GM19035 (cell line): ENCODE measurements around the gene RAD50.

Source experiments
- ATAC-seq: cut with Tn5 transposase; IDR thresholded peaks from one replicate; pipeline ENCODE4 v1.9.1; 2021; ENCODE audit not compliant: unreplicated experiment

RAD50 gene

DNA sequence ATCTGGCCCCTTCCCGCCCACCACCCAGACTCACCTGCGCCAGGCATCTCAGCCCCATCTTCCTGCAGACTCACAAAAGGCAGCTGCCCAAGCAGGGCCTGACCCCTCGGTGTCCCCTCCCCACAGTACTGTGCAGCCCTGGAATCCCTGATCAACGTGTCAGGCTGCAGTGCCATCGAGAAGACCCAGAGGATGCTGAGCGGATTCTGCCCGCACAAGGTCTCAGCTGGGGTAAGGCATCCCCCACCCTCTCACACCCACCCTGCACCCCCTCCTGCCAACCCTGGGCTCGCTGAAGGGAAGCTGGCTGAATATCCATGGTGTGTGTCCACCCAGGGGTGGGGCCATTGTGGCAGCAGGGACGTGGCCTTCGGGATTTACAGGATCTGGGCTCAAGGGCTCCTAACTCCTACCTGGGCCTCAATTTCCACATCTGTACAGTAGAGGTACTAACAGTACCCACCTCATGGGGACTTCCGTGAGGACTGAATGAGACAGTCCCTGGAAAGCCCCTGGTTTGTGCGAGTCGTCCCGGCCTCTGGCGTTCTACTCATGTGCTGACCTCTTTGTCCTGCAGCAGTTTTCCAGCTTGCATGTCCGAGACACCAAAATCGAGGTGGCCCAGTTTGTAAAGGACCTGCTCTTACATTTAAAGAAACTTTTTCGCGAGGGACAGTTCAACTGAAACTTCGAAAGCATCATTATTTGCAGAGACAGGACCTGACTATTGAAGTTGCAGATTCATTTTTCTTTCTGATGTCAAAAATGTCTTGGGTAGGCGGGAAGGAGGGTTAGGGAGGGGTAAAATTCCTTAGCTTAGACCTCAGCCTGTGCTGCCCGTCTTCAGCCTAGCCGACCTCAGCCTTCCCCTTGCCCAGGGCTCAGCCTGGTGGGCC is 103.1 kb downstream of the RAD50 start:
- no peak for ATAC-seq

GRCh38 chr5:132661231-132662003 is 104.6 kb downstream of the RAD50 start:
- no peak for ATAC-seq

DNA sequence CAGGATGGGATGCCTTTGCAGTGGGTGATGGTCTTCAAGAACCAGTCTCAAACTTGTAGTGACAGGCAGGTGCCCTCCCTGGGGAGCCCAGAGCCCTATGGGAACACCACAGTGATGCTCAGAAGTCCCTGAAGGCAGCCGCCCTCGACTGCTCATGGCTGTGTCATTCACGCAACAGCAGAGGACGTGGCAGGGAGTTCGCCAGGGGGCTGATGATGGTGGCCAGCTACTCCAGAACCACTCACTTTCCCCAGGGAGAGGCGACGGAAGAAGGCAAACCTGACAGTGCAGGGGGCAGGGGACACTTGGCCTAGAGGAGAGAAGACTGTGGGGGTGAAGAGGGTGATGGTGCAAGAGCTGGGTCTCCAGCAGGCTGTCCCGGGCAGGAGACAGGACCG is 105.2 kb downstream of the RAD50 start:
- ATAC-seq, result no peak

DNA sequence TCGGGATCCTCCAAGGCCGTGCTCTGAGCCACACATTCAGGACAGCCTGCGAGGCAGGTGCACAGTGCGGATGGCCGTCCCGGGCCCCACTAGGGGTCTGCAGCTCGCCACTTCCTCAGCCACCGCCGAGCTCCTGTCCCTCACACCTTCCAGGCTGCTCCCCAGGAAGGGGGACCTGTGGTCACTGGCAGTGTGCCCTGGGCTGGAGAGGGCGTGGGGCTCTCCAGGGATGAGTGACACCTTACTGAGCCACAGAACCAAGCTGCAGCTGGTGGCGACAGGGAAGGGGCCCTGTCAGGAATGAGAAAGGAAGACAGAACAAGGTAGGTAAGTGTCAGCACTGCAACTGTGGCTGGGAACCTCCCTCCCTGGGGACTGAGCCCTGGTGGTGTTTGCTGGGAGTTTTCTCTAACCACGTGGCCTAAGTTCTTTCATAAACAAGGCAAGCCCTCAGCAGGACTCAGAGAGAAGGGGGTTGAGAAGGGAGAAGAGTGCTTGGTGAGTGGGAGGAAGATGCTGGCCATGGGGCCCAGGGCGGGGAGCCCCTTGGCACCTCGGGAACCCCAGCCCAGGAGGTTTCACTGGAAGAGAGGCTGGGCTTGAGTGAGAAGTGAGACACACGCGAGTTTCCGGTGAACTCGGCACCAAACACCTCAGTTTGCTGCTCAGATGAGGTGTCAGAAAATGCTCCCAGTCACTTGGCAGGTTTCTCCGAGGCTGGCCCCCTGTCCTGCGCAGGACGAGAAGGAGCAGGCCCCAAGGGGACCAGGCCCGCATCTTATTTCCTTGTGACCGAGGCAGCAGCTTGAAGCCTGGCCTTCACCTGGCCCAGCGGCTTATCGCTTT is 106.4 kb downstream of the RAD50 start:
- ATAC-seq, result peak; percentile 56

- ATAC-seq, result peak; percentile 60
These were observed 107.3 kb downstream of the RAD50 start for GRCh38 chr5:132663771-132664695.

GRCh38 chr5:132664696-132665209 is 108.0 kb downstream of the RAD50 start:
- ATAC-seq, result no peak

GRCh38 chr5:132665574-132666080 is 108.8 kb downstream of the RAD50 start:
- no peak for ATAC-seq

DNA sequence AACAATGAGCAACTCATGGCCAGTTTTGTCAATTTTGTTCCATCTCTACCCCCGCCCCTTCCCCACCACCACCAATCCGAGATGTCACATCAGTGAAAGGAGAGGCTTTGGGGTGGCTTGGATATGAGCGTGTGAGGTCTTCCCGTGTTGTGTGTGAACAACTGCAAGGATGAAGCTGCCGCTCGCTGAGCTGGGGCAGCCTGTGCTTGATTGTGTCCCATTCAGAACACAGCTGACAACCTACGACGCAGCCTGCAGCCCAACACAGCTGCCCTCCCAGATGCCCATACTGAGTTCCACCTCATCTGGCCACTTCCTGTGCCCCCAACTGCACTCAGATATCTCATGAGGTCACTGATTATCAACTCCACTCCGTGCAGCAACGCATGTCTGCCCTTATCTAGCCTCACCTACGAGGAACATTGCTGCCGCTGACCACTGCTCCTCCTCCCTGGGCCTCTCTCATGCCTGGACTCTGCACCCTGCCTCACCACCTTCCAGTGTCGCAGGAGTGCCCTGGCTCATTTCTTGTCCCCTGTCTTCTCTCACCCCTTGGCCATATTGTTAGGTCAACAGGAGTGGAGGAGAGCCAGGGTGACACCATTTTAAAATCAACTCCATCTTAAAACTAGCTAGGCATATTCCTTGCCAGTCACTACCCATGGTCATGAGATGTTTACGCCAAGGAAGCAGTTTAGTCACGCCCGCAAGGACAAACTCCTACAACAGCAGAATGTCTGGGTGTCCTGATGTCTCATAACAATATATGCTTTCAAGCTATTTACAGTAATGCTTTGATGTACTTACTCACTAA is 109.7 kb downstream of the RAD50 start:
- ATAC-seq, result no peak

GRCh38 chr5:132667309-132667708 is 110.5 kb downstream of the RAD50 start:
- no peak for ATAC-seq

DNA sequence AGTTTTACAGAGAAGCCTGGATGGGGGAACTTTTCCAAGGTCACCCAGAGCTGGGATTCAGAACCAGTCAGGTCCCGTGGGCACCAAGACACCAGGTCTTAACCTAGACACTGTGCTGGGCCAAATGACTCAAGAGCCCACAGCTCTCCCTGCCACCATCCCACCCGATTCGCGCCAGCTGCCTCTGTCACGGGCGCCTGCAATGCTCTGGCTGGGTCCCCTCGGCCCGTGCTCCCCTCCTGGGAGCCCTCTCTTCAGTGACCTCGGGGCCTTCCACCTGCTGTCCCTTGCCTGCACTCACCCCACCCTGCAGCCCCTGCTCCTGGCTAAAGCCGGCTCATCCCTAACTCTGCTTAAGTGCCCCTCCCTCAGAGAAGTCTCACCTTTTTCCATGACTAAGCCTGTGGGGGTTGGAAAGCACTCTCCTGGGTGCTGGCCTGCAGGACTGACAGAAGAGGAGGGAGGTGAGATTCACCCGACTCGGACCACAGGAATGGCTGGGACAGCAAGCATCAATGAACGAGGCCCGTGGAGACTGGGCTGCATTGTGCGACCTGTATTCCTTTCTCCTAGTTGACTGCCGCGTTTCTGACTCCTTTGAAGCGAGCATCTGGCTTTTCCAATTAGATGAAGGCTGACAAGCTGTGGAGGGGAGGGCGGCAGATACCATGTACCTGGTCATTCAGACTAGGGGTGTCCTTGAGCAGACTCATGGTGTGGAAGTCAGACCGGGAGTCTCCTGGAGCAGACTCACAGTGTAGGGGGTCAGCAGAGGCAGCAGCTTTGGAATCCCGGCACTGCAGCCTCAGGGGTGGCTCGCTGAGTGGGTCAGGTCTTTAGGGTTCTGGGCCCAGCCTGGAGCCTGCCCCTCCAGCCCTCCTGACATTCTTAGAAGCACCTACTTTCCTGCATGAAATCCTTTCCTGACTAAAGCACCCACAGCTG is 111.3 kb downstream of the RAD50 start:
- no peak for ATAC-seq

DNA sequence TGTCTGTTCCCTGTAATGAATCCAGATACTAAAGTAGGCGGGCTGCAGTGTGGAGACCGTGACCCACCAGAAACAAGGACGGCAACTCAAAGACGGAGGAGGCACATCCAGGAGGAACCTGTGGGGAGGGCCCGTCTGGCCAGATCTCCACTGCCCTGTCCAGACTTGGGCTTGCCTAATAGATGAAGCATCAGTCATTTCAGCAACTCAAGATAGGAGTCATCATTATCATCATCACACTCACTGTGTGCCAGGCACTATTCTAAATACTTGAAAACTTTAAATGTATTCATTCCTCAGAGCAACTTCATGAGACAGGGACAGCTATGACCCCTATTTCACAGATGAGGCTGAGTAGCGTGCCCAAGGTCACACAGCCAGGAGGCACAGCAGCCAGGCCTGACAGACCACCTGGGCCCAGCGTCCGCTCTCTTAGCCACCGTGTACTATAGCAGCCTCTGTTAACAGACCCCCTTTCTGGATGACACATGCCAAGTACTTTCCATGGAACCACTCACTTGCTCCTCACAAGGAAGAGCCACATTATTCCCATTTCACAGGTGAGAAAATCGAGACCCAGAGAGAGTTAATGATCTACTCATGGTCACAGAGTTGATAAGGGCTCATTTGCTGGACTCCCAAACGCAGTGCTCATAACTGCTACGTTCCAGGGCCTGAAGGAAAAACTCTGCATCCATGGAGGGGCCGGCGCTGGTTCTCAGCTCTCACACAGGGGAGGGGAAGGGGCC is 112.1 kb downstream of the RAD50 start:
- ATAC-seq, result no peak

DNA sequence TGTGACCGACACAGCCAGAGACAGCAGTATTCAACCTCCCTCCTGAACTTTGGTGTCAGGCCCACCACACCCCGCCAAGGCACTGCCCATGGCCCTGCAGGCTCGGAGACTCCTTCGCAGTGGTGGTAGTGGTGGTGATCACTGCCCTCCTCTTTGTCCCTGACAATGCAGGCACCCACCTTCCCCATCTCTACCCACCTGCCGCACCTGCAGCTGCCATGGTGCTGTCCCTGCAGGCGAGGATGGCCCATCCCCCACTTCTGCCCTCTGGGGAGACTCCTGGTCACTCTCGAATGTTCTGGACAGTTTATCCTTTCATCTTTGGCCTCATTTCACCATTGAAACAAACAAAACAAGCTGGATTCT is 112.7 kb downstream of the RAD50 start:
- no peak for ATAC-seq

GRCh38 chr5:132669966-132670882 is 113.4 kb downstream of the RAD50 start:
- ATAC-seq, result no peak

- no peak for ATAC-seq
These were observed 114.2 kb downstream of the RAD50 start for GRCh38 chr5:132671000-132671399.

DNA sequence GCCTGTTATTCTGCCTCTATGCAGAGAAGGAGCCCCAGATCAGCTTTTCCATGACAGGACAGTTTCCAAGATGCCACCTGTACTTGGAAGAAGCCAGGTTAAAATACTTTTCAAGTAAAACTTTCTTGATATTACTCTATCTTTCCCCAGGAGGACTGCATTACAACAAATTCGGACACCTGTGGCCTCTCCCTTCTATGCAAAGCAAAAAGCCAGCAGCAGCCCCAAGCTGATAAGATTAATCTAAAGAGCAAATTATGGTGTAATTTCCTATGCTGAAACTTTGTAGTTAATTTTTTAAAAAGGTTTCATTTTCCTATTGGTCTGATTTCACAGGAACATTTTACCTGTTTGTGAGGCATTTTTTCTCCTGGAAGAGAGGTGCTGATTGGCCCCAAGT is 116.7 kb downstream of the RAD50 start:
- ATAC-seq, result no peak
